ENCODE measurements around the gene BTRC.

DNA sequence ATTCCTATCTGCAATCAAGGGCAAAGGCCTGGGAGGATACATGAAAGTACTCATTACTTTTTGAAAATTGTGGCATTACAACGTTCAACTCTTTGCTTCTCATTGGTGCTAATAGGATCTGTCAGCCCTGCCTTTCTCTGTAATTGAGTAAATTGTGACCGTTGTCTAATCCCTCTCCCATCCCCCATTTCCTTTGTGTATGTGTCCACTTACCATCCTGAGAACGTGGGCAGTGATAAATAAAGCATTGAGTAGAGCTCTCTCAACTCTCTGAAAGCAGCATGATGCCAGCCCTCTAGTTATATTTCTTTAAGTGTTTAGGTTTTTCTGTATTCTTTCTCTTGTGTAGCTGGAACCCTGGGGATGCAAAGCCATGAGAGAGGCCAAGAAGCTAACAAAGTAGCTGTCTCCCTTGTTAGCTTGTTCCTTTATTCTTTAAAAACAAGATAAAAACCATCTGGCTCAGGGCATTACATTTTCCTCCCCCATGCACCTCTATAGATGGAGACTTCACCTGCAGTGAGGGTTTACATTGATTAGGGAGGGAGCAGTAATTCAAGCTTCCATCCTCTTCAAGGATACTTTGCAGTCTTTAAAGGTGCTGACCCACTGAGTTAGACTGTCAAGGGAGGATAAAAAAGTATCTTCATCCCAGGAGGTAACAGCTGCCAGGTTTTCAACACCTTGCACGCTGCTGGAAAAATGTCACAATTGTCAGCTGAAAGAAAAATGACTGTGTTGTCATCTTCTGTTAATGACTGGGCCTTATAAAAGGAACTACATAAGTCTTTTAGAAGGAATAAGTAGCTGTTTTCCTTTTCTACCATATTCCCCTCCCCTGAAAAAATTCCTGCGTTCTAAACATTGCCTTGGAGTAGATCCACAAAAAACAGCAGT lies 112.3 kb downstream of the BTRC start:
- TF ChIP-seq, protein P1, sequence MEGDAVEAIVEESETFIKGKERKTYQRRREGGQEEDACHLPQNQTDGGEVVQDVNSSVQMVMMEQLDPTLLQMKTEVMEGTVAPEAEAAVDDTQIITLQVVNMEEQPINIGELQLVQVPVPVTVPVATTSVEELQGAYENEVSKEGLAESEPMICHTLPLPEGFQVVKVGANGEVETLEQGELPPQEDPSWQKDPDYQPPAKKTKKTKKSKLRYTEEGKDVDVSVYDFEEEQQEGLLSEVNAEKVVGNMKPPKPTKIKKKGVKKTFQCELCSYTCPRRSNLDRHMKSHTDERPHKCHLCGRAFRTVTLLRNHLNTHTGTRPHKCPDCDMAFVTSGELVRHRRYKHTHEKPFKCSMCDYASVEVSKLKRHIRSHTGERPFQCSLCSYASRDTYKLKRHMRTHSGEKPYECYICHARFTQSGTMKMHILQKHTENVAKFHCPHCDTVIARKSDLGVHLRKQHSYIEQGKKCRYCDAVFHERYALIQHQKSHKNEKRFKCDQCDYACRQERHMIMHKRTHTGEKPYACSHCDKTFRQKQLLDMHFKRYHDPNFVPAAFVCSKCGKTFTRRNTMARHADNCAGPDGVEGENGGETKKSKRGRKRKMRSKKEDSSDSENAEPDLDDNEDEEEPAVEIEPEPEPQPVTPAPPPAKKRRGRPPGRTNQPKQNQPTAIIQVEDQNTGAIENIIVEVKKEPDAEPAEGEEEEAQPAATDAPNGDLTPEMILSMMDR (IDR thresholded peaks at IDR 0.05; ENCODE audit: low read depth, low read length) = no peak
- TF ChIP-seq POLR2A (IDR thresholded peaks at IDR 0.05; ENCODE audit: extremely low read depth, insufficient read length) (no peak), MYC (IDR thresholded peaks at IDR 0.05; ENCODE audit: low read depth, low read length) (no peak)
- TF ChIP-seq, protein P2, sequence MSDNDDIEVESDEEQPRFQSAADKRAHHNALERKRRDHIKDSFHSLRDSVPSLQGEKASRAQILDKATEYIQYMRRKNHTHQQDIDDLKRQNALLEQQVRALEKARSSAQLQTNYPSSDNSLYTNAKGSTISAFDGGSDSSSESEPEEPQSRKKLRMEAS (IDR thresholded peaks at IDR 0.05; ENCODE audit: low read depth, low read length) = no peak

Measured in NB4 (cell line).